HG03432 (cell line): ENCODE measurements around the gene SOWAHB.
A peak's percentile ranks its signal among the peaks of the same experiment; 100 is the strongest.

Experiments
- ATAC-seq: cut with Tn5 transposase; IDR thresholded peaks from one replicate; pipeline ENCODE4 v1.9.1; 2021; ENCODE audit warnings: mild to moderate bottlenecking, moderate library complexity; ENCODE audit not compliant: unreplicated experiment

SOWAHB gene, protein sequence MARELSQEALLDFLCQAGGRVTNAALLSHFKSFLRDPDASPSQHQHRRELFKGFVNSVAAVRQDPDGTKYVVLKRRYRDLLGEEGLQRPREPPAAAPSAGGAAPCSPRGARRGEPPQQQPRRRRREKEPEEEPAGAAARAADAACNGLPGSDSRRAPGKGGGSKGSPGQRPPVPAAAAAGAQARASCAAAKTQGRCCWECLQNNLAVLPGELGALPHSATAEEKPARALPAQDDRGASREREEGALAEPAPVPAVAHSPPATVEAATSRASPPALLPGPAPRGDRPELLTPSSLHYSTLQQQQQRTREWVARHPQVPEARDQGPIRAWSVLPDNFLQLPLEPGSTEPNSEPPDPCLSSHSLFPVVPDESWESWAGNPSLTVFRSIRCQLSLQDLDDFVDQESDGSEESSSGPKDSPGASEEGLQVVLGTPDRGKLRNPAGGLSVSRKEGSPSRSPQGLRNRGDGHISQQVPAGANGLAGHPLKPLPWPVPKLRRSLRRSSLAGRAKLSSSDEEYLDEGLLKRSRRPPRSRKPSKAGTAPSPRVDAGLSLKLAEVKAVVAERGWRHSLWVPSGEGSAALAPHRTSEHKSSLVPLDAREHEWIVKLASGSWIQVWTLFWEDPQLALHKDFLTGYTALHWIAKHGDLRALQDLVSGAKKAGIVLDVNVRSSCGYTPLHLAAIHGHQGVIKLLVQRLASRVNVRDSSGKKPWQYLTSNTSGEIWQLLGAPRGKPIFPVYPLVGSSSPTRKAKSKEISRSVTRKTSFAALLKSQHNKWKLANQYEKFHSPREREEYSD

DNA sequence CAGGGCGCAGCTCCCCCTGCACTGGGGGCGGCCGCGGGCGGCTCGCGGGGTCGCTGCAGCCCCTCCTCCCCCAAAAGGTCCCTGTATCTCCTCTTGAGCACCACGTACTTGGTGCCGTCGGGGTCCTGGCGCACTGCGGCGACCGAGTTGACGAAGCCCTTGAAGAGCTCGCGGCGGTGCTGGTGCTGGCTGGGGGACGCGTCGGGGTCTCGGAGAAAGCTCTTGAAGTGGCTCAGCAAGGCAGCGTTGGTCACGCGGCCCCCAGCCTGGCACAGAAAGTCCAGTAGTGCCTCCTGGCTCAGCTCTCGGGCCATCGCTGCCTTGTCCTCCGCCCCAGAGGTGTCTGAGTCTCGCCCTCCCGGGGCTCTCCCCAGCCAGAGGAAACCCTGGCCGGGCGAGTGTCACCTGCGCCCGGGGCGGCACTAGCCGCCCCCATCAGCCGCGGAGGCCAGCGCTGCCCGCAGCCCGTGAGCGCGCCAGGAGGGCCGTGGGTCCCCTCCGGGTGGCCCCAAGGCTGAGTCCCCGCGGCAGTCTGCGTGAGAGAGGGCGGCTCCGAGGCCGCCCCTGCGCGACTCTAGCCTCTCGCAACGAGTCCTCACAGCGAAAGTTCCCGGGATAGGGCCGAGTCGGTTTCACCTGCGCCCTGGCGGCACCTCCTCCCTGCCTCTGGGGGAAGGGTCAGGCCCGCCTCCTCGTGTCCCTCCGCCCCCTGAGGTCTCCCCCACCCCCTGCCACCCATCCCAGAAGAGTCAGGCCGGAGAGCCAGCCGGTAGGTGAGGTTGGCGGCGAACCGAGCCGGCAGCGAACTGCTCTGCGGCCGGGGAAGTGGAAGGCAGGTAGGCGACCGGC, at the start of gene SOWAHB:
Gene SOWAHB, minus strand, starts transcription at position 609 of the 849 bp plus-strand sequence. Its CDS starts 295 bp downstream, at position 314.
- ATAC-seq = peak; percentile 49

DNA sequence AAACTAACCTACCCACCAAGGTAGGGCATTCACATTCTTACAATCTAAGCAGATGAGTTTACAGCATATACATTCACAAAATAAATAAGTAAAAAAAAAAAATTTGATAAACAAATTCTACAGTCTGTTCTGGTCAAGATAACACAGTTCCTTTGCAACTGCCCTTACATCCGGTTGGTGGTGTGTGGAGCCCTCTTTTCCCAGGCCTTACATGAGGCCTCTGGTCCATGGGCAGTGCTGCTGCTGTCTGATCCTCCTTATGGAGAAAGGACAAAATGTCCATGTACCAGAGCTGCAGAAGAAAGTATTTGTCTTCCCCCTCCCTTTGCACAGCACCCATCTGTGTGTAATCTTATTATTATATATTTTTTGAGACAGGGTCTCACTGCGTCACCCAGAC, 49.4 kb upstream of the SOWAHB start:
- ATAC-seq = no peak

DNA sequence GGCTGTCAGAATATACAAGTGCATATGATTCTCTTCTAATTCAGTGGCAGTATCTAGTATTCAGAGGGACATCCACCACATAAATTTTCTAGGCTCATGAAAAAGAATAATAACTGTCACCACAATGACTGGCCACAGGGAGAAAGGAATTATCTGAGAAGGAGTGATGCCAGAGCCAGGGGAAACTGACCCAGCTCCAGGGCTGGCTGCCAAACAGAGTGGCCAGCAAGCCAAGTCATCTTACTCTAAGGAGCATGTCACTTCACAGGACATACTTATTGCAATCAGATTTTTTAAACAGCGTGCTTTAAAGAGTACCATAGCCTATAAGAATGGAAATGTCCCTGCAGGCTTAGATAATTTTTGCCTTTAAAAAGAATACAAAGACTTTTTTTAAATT, 45.8 kb upstream of the SOWAHB start:
- no peak for ATAC-seq

DNA sequence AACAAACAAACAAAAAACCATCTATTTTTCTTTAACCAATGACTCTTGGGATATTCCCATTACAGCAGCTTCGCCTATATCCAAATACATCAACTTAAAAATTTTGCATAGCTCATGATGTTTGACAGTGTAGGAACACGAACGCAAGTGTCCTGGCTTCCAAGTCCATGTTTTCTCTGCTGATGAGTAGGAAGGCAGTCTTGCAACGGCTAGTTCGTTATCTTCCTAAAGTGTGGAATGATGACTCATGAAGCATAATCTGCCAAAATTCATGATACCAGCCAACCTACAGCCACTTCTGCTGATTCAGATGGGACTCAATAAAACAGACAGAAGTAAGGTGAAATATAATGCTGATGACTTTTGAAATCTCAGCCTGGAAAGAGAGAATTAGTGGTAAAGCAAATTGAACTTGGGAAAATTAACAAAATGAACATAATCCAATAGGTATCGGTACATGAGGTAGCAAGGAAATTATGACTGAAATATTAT, 45.2 kb upstream of the SOWAHB start:
- ATAC-seq = no peak

DNA sequence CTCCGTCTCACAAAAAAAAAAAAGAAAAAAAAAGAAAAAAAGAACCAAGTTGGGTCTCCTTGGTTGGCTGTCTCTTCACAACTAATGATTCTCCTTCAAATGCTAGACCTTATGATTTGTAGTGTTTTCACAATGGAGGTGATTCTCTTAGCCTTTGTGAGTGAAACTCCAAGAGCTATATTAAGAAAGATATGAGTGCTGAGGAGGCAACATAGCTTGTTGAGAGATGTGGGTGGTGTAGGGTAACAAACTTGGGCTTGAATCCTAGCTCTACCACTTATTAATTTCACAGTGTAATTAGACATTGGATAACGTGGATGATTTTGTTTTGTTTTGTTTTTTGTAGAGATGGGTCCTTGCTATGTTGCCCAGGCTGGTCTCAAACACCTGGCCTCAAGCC, 41.2 kb upstream of the SOWAHB start:
- no peak for ATAC-seq

DNA sequence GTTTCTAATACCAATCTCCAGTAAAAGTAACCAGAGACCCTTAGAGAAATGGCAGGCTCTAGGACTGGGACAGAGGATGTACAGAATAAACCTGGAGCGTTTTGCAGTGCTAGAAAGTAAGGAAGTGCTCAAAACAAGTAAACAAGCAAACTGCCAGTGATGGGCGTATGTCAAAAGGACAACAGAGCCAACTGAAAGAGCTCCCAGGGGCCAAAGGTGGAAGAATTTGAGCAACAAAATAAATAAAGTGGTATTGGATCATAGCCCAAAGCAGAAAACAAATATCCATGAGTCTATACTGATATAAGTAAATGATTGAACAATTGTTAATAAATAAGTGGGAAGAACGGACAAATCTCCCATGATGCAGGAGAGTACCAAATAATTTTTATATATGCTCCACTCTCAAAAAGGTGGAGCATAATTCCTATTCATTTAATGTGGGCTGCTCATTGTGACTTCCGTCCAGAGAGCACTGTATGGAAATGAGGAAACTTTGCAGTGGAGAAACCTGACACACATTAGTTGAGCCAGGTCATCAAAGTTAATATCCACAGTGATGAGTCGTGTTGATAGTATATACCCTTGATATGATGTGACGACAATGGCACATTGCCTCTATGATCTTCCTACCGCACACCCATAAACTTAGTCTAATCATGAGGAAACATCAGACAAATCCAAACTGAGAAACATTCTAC, 33.8 kb upstream of the SOWAHB start:
- no peak for ATAC-seq

DNA sequence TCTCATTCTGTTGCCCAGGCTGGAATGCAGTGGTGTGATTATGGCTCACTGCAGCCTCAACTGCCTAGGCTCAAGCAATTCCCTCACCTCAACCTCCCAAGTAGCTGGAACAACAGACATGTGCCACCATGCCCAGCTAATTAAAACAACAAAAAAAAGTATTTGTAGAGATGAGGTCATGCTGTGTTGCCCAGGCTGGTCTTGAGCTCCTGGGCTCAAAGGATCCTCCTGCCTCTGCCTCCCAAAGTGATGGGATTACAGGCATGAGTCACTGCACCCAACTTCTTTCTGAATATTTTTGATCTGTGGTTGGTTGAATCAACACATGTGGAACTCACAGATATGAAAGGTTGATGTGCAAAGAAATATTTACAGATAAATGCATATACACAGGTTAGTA, 33.1 kb upstream of the SOWAHB start:
- ATAC-seq = no peak

DNA sequence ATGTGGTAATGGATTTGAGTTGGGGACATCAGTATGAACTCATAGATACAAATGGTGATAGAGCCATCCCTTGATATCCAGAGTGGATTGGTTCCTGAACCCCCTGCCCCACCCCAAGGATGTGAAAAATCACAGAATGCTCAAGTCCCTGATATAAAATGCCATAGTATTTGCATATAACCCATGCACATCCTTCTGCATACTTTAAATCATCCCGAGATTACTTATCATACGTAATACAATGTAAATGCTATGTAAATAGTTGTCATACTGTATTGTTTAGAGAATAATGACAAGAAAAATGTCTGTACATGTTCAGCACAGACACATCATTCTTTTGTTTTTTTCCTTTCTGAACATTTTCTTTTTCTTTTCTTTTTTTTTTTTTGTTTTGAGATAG, 32.7 kb upstream of the SOWAHB start:
- ATAC-seq = no peak

DNA sequence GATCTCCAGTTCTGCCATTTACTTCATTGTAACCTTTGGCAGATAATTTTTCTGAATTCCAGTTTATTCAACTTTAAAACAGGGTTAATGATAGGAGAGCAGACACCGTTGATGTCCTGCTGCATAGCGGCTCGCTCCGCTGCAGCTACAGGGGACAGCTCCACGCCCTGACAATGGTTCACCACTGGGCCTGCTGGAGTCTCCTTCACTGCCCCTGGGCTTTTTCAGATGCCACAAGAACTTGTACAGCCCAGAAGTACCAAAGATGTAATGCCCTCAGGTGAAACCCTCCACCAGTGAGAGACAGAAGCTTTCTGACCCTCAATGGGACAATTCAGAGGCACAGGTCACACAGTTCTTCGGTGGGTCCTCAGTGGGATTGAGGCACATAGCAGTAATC, 28.9 kb upstream of the SOWAHB start:
- ATAC-seq = no peak

DNA sequence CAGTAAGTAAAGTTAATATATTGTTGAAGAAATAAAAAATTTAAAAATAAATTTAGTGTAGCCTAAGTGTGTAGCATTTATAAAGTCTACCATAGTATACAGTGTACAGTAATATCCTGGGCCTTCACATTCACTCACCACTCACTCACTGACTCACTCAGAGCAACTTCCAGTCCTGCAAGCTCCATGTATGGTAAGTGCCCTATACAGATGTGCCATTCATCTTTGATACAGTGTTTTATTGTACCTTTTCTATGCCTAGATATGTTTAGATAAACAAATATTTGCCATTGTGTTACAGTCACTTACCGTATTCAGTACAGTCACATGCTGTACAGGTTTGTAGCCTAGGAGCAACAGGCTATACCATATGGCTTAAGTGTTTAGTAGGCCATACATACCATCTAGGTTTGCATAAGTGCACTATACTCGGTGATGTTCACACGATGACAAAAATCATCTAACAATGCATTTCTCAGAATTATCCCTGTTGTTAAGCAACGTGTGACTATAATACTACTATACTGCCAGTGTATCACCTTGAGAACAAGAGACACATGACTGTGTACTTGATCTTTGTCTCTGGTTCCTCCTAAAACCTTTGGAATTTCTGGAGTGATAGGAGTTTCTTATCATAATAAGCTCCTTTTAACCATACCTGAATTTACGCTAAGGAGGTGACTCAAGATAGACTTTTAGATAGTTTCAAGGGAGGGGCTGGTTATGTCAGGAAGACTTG, 25.8 kb upstream of the SOWAHB start:
- ATAC-seq = no peak

DNA sequence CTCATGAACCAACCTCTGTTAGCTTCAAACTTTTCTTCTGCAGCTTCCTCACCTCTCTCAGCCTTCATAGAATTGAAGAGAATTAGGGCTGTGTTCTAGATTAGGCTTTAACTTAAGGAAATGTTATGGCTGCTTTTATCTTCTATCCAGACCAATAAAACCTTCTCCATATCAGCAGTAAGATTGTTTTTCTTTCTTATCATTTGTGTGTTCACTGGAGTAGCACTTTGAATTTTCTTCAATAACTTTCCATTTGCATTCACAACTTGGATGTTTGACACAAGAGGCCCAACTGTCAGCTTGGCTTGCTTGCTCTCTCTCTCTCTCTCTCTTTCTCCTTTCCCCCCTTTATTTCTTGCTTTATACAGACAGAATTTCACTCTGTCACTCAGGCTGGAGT, 22.8 kb upstream of the SOWAHB start:
- no peak for ATAC-seq

DNA sequence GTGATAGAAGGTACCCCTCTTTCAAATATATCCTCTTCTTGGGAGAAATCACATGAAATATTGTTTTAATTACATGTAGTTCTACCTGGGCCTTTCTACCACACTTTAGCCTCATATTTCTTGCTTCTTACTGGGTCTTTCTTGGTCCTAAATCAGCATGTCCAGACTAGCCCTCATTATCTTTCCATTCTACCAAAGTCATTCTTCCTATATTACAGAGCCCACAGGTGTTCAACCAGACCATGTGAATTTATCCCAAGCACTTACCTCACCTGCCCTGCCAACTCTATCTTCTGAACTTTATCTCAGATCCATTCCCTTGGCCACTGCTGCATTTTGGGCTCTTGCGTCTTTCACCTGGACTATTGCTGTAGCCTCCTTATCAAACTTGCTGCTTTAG, 11.8 kb upstream of the SOWAHB start:
- ATAC-seq = no peak

DNA sequence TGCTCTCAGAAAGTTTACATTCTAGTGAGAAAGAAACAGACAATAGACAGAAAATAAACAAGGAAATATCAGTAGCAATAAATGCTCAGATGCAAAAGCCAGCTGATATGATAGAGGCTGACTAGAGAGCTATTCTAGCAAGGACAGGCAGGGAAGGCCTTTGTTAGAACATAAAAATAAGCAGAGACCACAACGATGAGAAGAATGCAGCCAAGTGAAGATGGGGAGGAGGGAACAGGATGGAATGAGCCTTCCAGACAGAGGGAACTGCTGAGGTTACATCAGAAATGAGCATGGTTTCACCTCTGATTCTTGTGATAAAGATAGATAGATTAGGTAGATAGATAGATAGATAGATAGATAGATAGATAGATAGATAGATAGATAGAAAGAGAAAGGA, 7.6 kb upstream of the SOWAHB start:
- ATAC-seq = no peak

DNA sequence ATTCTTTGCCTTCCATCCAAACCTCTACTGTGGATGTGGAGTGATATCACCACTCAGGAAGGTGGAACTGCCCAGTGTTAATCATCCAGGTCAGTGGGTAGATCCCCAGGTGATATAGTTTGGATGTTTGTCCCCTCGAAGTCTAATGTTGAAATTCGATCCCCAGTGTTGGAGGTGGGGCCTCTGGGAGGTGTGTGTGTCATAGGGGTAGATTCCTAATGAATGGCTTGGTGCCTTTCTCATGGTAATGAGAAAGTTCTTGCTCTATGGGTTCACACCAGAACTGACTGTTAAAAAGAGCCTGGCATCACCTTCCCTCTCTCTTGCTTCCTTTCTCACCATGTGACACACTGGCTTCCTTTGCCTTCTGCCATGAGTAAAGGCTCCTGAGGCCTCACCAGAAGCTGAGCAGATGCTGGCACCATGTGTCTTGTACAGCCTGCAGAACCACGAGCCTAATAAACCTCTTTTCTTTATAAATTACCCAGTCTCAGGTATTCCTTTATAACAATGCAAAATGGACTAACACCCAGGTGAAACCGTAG, 6.8 kb upstream of the SOWAHB start:
- ATAC-seq = no peak

DNA sequence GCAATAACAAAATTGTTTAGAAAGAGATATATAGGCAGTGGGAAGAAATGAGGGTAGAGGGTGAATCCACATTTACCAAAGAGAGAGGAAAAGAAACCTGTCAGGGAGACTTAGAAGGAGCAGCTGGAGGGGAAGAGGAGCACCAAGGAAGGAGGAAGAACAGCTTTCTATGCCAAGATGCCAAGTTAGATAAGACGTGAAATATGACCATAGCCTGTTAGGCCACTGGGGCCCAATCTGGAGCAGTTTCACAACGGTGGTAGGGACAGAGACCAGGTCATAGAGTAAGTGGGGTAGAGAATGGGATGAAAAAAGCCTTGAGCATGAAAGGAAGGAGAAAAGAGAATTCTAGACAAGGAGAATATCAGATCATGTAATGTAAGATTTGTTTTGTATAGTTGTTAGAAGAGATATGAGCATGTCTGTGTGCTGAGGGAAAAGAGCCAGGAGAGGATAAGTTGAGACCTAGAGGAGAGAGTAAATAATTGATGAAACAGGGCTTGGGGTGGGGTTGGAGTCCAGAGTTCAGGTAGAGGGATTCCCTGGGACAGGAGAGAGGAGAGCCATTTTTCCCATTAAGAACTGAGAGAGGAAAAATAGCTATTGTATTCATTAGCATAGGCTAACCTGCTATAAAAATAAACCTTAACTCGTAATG, 4.4 kb upstream of the SOWAHB start:
- no peak for ATAC-seq

DNA sequence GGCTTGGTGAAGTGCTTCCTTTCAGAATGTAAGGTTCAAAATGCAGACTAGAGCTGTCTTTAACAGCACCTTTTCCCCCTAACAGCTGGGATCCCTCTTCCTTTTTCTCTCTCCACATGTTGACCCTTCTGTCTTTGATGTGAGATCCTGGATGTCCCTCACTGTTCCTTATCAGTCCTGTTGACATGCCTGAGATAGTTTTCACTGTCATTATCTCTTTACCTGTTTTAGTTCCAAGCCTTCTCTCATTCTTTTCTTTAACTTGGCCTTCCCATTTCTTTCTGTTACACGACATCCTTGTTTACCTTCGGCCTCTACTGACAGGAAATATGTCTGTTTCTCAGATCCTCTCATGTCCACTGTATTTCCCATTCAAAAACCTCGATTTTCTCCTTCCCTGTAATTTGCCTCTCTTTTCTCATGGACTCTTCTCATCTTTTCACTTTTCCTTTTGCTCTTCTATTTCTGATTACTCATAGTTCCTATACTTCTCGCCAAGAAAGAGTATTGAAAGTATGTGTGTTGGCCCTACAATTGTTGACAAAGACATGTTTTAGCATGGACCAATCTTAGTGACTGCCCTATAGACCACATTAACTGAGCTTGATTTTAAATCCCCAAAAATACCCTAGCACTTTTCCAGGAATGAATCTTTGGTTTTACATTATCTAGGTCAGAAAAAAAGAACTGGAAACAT, 1.2 kb upstream of the SOWAHB start:
- ATAC-seq = no peak

DNA sequence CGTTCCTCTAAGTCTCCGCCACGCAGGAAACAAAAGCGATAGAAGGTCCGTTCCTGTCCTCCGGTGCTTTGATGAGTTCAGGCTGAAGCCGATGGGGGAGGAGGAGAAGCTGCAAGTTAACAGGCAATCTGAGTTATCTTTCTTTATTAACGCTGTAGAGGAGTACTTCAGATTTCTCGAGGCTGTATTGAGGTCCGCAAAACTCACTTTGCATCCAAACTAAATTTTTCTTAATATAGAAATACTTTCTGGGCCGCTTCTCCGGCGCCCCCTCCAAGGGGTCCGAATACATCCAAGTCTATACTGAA, 395 bp upstream of the SOWAHB start:
- no peak for ATAC-seq

DNA sequence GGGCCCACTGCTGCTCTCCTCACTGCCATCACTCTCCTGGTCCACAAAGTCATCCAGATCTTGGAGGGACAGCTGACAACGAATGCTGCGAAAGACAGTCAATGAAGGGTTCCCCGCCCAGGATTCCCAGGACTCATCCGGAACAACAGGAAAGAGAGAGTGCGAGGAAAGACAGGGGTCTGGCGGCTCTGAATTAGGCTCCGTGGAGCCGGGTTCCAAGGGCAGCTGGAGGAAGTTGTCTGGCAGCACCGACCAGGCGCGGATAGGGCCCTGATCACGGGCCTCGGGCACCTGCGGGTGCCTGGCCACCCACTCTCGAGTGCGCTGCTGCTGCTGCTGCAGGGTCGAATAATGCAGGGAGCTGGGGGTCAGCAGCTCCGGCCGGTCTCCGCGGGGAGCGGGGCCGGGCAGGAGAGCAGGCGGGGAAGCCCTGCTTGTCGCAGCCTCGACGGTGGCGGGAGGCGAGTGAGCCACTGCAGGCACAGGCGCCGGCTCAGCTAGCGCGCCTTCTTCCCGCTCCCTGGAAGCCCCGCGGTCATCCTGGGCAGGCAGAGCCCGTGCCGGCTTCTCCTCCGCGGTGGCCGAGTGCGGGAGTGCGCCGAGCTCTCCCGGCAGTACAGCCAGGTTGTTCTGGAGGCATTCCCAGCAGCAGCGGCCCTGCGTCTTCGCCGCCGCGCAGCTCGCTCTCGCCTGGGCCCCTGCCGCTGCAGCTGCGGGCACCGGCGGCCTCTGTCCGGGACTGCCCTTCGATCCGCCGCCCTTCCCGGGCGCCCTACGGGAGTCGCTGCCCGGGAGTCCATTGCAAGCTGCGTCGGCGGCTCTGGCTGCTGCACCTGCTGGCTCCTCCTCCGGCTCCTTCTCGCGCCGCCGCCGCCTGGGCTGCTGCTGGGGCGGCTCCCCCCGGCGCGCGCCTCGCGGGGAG, 1.1 kb downstream of the SOWAHB start:
- peak; percentile 47 for ATAC-seq
